Ovary (tissue), 9 donors: ENCODE measurements around the gene INPP5A. TPM values are rescaled to one million over a fixed set of nuclear protein-coding genes. Genes with fewer than 3 reads are reported as not detected.

Experiments
- DNase-seq, 5 donors: peaks; one replicate each; pipeline ENCODE4 v3.0.0-alpha.2; 2019 to 2020
- H3K27ac ChIP-seq, 2 donors: fragments of 200-600 bp; one replicate each; pipeline versions ENCODE4 v1.5.1 to v1.8.0; 2019 to 2022
- H3K27me3 ChIP-seq: fragments of 200-600 bp; one replicate; pipeline ENCODE4 v1.8.0; 2022
- H3K36me3 ChIP-seq: fragments of 200-600 bp; sonication (generic); one replicate; pipeline ENCODE4 v1.5.1; 2019
- H3K4me1 ChIP-seq: one replicate; pipeline ENCODE4 v1.8.1; 2013; ENCODE audit warnings: mild to moderate bottlenecking, moderate library complexity; ENCODE audit not compliant: insufficient read depth
- H3K4me3 ChIP-seq: fragments of 200-600 bp; sonication (generic); one replicate; pipeline ENCODE4 v1.5.1; 2017
- H3K9me3 ChIP-seq, 2 donors: fragments of 200-600 bp in 1 of 2; sonication (generic) in 1 of 2; one replicate each; pipeline versions ENCODE4 v1.5.1 to v1.8.1; 2013 to 2019; ENCODE audit warnings: mild to moderate bottlenecking in 1 of 2, moderate library complexity in 1 of 2
- EP300 ChIP-seq: sonication (generic); formaldehyde crosslinking; IDR thresholded peaks from one replicate; pipeline ENCODE4 v1.6.1; 2017; ENCODE audit warnings: antibody characterized with exemption
- POLR2A ChIP-seq: fragments of 450-650 bp; IDR thresholded peaks from one replicate; pipeline ENCODE4 v1.6.1; 2017; ENCODE audit warnings: antibody characterized with exemption, mild to moderate bottlenecking, moderate library complexity
- WGBS, 3 donors: extraction: QIAGEN DNeasy Blood & Tissue Kit in 1 of 3; methylation state at CpG; one replicate each; pipeline versions ENCODE4 v1.1.5 to v1.1.7; 2013 to 2017; 5-methylcytosine and 5-hydroxymethylcytosine counted together
- intact Hi-C, 4 donors: fragments of 100-400 bp; cut with DNase I; formaldehyde crosslinking; loops; one replicate each; pipeline versions ENCODE4 v1.11.0 to v1.15.1; 2022 to 2023
- polyA plus RNA-seq, 2 donors: library from polyadenylated mRNA; stranded (reverse); fragments of 200-250 nt in 1 of 2; fragments of 350-450 nt in 1 of 2; fragmentation: Illumina TruSeq in 1 of 2; extraction: RNeasy Lipid Tissue Mini Kit (QIAGEN cat#74804) in 1 of 2; gene quantifications; one replicate each; pipeline ENCODE4 v1.2.3, GENCODE V29; 2013 to 2014
- total RNA-seq, 7 donors: library from RNA; depleted of rRNA in 2 of 7; stranded (reverse); fragments of >200 nt in 2 of 7; fragmentation: NEBNext Ultra II Directional in 3 of 7; extraction: Animal tissue kit (Norgen Biotek cat#: 25700) in 3 of 7; gene quantifications; one replicate each; pipeline versions ENCODE4 v1.1.0 to v1.2.4, GENCODE V29; 2016 to 2023
- TF ChIP-seq, protein P1 (sequence below), 3 donors: fragments of 450-650 bp in 2 of 3; fragments of 200-600 bp in 1 of 3; IDR thresholded peaks; one replicate each; pipeline versions ENCODE4 v1.5.1 to v1.8.0; 2016 to 2022; ENCODE audit warnings: antibody characterized with exemption in 3 of 3, mild to moderate bottlenecking in 1 of 3
- donor health status: DM: no; HTN: no; CAD: no; lungs with moderate emphysema.
- donor health status: DM: no; HTN: no; CAD: no.
- donor health status: Bipolar disorder and iron deficiency.
- donor health status: DM: yes; HTN: yes; CAD: no.
- donor health status: DM: no; HTN: no; CAD: no.
- donor health status: DM: yes; HTN: yes; CAD: no.

The INPP5A gene
- total and polyA plus RNA-seq, 9 donors, result 19.8 to 41.2 (median 35.3) TPM

DNA sequence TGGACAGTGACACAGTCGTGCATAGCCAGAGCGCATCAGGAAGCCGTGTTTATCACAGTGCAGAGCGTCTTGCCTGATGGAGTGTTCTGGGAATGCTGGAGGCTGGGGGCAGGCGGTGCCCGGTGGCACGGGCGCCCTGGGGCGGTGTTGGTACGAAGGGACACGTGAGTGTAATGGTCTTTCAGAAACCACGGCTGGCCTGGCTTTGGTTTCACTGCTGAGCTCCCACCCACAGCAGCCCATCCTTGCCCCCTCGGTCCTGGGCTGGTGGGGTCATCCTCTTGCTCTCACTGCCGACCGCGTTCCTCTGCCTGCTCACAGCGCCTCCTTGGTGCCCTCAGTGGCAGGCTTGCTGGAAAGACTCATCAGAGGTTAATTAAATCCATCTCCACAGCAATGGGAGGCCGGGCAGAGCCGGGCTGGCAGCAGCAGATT is 197.8 kb downstream of the INPP5A start:
- H3K4me1 ChIP-seq, result no peaks in the 10 kb centered on the region
- no peaks in the 10 kb centered on the region for H3K36me3 ChIP-seq
- intact Hi-C loops, result no loop called here
- no peaks in the 10 kb centered on the region for H3K9me3 ChIP-seq
- TF ChIP-seq POLR2A, result no peak
- TF ChIP-seq, protein P1, sequence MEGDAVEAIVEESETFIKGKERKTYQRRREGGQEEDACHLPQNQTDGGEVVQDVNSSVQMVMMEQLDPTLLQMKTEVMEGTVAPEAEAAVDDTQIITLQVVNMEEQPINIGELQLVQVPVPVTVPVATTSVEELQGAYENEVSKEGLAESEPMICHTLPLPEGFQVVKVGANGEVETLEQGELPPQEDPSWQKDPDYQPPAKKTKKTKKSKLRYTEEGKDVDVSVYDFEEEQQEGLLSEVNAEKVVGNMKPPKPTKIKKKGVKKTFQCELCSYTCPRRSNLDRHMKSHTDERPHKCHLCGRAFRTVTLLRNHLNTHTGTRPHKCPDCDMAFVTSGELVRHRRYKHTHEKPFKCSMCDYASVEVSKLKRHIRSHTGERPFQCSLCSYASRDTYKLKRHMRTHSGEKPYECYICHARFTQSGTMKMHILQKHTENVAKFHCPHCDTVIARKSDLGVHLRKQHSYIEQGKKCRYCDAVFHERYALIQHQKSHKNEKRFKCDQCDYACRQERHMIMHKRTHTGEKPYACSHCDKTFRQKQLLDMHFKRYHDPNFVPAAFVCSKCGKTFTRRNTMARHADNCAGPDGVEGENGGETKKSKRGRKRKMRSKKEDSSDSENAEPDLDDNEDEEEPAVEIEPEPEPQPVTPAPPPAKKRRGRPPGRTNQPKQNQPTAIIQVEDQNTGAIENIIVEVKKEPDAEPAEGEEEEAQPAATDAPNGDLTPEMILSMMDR (IDR thresholded peaks at IDR 0.05), result no peak
- no peak for TF ChIP-seq EP300
- DNase-seq, result no peak
- H3K27ac ChIP-seq, result no peak overlapping the region
- 88 to 91% (median 88%) methylated on average over 19 of the region's 19 CpGs for WGBS, 3 donors
- H3K27me3 ChIP-seq, result no peaks in the 10 kb centered on the region
- H3K4me3 ChIP-seq, result no peak overlapping the region

DNA sequence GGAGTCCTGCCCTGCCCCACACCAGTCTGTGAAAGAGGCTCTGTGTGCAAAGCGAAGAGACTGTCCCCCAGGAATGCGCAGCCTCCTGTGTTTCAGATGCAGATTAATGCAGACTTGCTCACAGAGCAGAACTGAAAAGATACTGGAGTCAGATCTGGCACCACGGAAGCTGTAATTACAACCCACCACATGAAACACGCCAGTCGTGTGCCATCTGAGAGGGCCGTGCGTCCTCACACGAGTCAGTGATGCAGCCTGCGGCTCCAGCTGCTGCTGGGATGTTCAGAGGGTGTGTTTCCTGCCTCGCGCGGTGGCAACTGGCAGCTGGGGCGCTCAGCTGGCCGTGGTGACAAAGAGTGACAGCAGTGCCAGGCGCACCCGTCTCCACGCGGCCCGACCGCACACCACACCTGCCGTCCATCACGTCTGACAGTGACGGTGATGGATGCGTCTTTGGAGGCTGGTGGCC is 198.4 kb downstream of the INPP5A start:
- H3K4me3 ChIP-seq, result no peak overlapping the region
- H3K36me3 ChIP-seq, result no peaks in the 10 kb centered on the region
- no peaks in the 10 kb centered on the region for H3K4me1 ChIP-seq
- no peaks in the 10 kb centered on the region for H3K9me3 ChIP-seq
- TF ChIP-seq EP300 (no peak), POLR2A (no peak)
- TF ChIP-seq, protein P1 (IDR thresholded peaks at IDR 0.05), result no peak
- intact Hi-C loops, result no loop called here
- H3K27ac ChIP-seq, result no peak overlapping the region
- H3K27me3 ChIP-seq, result no peaks in the 10 kb centered on the region
- 88 to 95% (median 92%) methylated on average over 24 of the region's 24 CpGs for WGBS, 3 donors
- DNase-seq, result no peak

DNA sequence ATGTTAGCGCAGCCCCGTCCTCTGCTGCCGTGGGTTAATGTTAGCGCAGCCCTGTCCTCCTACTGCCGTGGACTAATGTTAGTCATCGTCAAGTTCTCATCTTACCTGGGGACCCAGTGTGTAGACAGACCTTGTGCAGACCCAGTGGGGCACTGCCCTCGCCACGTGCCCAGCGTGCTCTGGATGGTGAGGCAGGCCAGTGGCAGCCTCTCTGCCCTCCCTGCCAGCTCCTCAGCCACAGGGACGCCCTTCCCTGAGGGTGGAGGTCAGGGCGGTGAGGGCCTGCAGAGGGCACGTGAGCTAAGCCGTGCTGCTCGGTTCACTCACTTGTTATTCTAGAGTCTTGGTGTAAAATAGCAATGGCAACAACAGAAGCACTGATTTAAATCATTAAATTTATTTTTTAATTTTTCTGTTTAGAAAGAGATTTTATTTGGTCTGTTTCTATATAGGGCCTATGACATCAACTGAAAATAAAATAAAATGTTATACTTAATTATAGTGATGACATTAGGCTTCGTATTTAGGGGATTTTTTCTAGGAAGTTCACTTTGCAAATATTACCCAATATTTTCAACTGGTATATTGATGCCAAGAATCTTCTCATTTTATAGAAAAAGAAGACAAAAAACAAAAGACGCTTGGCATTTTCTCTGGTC is 199.9 kb downstream of the INPP5A start:
- Histone ChIP-seq H3K9me3 (no peaks in the 10 kb centered on the region), H3K4me3 (no peak overlapping the region), H3K36me3 (no peaks in the 10 kb centered on the region), H3K4me1 (no peaks in the 10 kb centered on the region), H3K27me3 (no peaks in the 10 kb centered on the region), H3K27ac (no peak overlapping the region)
- no peak for DNase-seq
- intact Hi-C loops, result no loop called here
- 86 to 93% (median 91%) methylated on average over 16 of the region's 16 CpGs for WGBS, 3 donors
- TF ChIP-seq EP300 (no peak), POLR2A (no peak)
- TF ChIP-seq, protein P1 (IDR thresholded peaks at IDR 0.05), result no peak

DNA sequence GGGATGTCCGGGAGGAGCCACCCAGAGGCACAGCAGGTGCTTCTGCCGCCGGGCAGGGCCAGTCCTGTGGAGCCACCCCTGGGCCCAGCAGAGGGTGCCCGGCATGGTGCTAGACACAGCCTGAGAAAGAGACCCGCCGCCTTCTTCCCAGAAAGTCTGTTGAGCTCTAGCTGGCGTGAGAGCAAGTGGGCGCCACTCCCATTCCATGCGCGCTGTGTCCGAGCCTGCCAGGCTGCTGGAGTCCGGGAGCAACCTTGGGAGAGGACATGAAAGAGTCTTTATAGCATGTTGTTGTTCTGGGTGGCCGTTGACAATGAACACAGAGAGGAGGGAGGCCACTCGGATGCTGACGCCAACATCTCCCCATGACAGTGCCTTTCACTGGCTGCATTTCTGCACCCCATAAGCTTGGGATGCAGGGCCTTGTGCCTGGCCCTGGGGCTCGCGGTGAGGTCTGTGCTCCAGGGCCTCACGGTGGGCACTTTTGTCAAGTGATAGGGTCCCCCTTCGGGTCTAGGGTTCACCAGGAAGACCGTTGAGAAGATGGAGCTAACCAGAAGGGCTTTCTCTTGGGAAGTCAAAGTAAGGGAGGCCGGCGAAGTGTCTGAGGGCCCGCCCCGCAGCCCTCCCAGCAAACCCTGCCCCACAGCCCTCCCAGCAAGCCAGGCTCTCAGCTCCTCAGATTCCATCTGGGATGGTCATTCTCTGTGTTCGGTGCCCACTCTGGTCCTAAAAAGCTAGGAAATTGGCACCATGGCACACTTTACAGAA is 201.1 kb downstream of the INPP5A start:
- no peak overlapping the region for H3K4me3 ChIP-seq
- TF ChIP-seq POLR2A, result no peak
- no peak for TF ChIP-seq EP300
- TF ChIP-seq, protein P1 (IDR thresholded peaks at IDR 0.05), result no peak
- no peaks in the 10 kb centered on the region for H3K36me3 ChIP-seq
- intact Hi-C loops, result no loop called here
- no peaks in the 10 kb centered on the region for H3K27me3 ChIP-seq
- WGBS, 3 donors, result 93 to 96% (median 93%) methylated on average over 24 to 25 of the region's 25 CpGs
- H3K27ac ChIP-seq, result no peak overlapping the region
- H3K9me3 ChIP-seq, result no peaks in the 10 kb centered on the region
- no peaks in the 10 kb centered on the region for H3K4me1 ChIP-seq
- no peak for DNase-seq
